ENCODE data around the gene PI4KA. TPM values are rescaled to one million over a fixed set of nuclear protein-coding genes. Genes with fewer than 3 reads are reported as not detected.
"Not testable (repeated sequence)": the region's sequence is repeated elsewhere in the genome, so short reads cannot be mapped to it uniquely, and the experiment has no call there.

The PI4KA gene
- total and polyA plus RNA-seq, 2 of the 13 experiments (the other 11 are each of a cell fraction or from before 2014, with no cell fraction given): 27.4 to 56.4 TPM

DNA sequence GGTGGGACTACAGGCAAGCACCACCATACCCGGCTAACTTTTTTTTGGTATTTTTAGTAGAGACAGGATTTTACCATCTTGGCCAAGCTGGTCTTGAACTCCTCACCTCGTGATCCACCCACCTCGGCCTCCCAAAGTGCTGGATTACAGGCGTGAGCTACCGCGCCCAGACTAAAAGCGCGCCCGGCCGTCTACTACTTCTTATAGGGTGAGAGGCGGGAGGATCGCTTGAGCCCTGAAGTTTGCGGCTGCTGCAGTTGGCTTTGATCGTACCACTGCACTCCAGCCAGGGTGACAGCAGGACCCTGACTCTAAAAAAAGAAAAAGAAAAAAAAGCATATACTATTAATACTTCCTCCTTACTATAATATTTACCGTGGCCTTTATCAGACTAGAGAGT is 158.3 kb downstream of the PI4KA start:
- CTCF ChIA-PET (ENCODE audit: low intra/inter-chr PET ratio, low total read pairs); H4K20me1 ChIP-seq (ENCODE audit: insufficient read depth, low read length); H3K36me3 ChIP-seq (replicated peaks in 1 of 2; ENCODE audit: control insufficient read depth in 1 of 2, insufficient read depth in 2 of 2, low read length in 2 of 2); H3K4me3 ChIP-seq (replicated peaks in 1 of 3; ENCODE audit: insufficient read depth in 1 of 3, low read depth in 2 of 3, low read length in 3 of 3); H3K79me2 ChIP-seq (ENCODE audit: insufficient read depth, low read length); DNase-seq (ENCODE audit: low spot score); POLR2A ChIA-PET; H3K9ac ChIP-seq (ENCODE audit: insufficient read depth, low read depth, low read length); FAIRE-seq; ATAC-seq; in situ Hi-C loops (cut with HindIII; ENCODE audit: extremely low pct_ligation_motif_present, low pct_unique_long_range_greater_than_20kb); BruUV-seq (replicated peaks); H3K9me3 ChIP-seq (ENCODE audit: low read length); H2AFZ ChIP-seq (ENCODE audit: low read length); intact Hi-C loops (cut with micrococcal nuclease; ENCODE audit: unreplicated experiment); H3K27ac ChIP-seq (ENCODE audit: extremely low read length, insufficient read depth, low read length); H3K4me1 ChIP-seq (ENCODE audit: insufficient read depth, low read length); H3K27me3 ChIP-seq (ENCODE audit: control insufficient read depth in 1 of 2, insufficient read depth in 2 of 2, low read length in 2 of 2); H3K4me2 ChIP-seq (ENCODE audit: low read depth, low read length): not testable (repeated sequence)
- WGBS (ENCODE audit: low lambda C conversion rate): 85% methylated on average over 15 of the region's 15 CpGs

DNA sequence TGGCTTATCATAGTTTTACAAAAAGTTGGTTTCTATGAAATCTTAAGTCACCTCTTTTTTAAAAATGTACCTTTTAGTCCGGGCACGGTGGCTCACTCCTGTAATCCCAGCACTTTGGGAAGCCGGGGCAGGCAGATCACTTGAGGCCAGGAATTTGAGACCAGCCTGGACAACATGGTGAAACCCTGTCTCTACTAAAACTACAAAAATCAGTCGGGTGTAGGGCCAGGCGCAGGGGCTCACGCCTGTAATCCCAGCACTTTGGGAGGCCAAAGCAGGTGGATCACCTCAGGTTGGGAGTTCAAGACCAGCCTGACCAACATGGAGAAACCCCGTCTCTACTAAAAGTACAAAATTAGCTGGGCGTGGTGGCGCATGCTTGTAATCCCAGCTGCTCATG is 158.8 kb downstream of the PI4KA start:
- H3K36me3 ChIP-seq (replicated peaks in 1 of 2; ENCODE audit: control insufficient read depth in 1 of 2, insufficient read depth in 2 of 2, low read length in 2 of 2); H3K27ac ChIP-seq (ENCODE audit: extremely low read length, insufficient read depth, low read length); H2AFZ ChIP-seq (ENCODE audit: low read length); FAIRE-seq; H3K9ac ChIP-seq (ENCODE audit: insufficient read depth, low read depth, low read length); H3K4me2 ChIP-seq (ENCODE audit: low read depth, low read length); H3K27me3 ChIP-seq (ENCODE audit: control insufficient read depth in 1 of 2, insufficient read depth in 2 of 2, low read length in 2 of 2); H3K4me1 ChIP-seq (ENCODE audit: insufficient read depth, low read length); POLR2A ChIA-PET; H3K9me3 ChIP-seq (ENCODE audit: low read length); H3K4me3 ChIP-seq (replicated peaks in 1 of 3; ENCODE audit: insufficient read depth in 1 of 3, low read depth in 2 of 3, low read length in 3 of 3); DNase-seq (ENCODE audit: low spot score); H4K20me1 ChIP-seq (ENCODE audit: insufficient read depth, low read length); CTCF ChIA-PET (ENCODE audit: low intra/inter-chr PET ratio, low total read pairs); ATAC-seq; intact Hi-C loops (cut with micrococcal nuclease; ENCODE audit: unreplicated experiment); H3K79me2 ChIP-seq (ENCODE audit: insufficient read depth, low read length); BruUV-seq (replicated peaks): not testable (repeated sequence)
- in situ Hi-C loops (cut with HindIII; ENCODE audit: extremely low pct_ligation_motif_present, low pct_unique_long_range_greater_than_20kb): loop anchor here (10.0 kb wide), 1 partner anchor 85 kb away; no protein-coding TSS in a partner anchor
- WGBS (ENCODE audit: low lambda C conversion rate): 41% methylated on average over 9 of the region's 9 CpGs

DNA sequence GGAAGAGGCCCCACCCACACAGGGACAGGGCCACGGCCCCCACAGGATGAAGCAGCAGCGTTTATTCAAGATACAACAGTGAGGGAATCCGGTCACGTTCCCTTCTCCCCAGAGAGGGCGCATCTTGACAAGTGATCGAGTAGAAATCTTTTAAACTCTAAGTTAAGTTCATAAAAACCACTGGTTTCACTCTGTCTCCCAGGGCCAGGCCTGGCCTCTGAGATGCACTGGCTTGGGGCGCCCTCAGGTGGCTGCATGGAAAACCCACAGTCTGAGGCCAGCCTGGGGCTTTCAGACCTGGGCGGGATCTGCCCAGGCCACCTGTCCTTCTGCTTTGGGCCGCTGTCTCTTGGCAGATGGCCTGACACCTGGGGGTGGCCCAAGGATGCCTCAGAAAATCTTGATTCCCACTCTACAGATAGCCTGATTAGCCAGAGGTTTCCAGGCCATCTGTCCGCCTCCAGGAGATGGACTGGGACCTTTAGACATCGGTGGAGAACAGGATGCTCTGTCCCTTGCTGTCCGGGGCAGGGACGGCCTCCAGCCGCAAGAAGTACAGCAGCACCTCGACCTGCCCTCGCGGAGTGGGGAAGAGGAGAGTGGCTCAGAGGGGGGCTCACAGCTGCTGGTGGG is 161.0 kb downstream of the PI4KA start:
- H3K79me2 ChIP-seq (ENCODE audit: insufficient read depth, low read length); H2AFZ ChIP-seq (ENCODE audit: low read length); H3K27ac ChIP-seq (ENCODE audit: extremely low read length, insufficient read depth, low read length); H3K4me1 ChIP-seq (ENCODE audit: insufficient read depth, low read length); FAIRE-seq; POLR2A ChIA-PET; H3K27me3 ChIP-seq (ENCODE audit: control insufficient read depth in 1 of 2, insufficient read depth in 2 of 2, low read length in 2 of 2); H3K36me3 ChIP-seq (replicated peaks in 1 of 2; ENCODE audit: control insufficient read depth in 1 of 2, insufficient read depth in 2 of 2, low read length in 2 of 2); H4K20me1 ChIP-seq (ENCODE audit: insufficient read depth, low read length); H3K9ac ChIP-seq (ENCODE audit: insufficient read depth, low read depth, low read length); BruUV-seq (replicated peaks); H3K9me3 ChIP-seq (ENCODE audit: low read length): not testable (repeated sequence)
- DNase-seq (ENCODE audit: low spot score): peak; percentile 69
- peak overlapping the region; percentile 49 to 62 (median 50); a peak in 5 of 6 replicates for H3K4me3 ChIP-seq (replicated peaks in 1 of 3; ENCODE audit: insufficient read depth in 1 of 3, low read depth in 2 of 3, low read length in 3 of 3)
- H3K4me2 ChIP-seq (ENCODE audit: low read depth, low read length): peak overlapping the region; percentile 84
- peak; percentile 31 for ATAC-seq
- in situ Hi-C loops (cut with HindIII; ENCODE audit: extremely low pct_ligation_motif_present, low pct_unique_long_range_greater_than_20kb) (loop anchor here (10.0 kb wide), 1 partner anchor 83 kb away; no protein-coding TSS in a partner anchor), intact Hi-C loops (cut with micrococcal nuclease; ENCODE audit: unreplicated experiment) (loop anchor here (1.0 to 2.0 kb wide), 2 partner anchors 91 to 133 kb away; no protein-coding TSS in a partner anchor)
- 0% methylated on average over 1 of the region's 17 CpGs for WGBS (ENCODE audit: low lambda C conversion rate)
- CTCF ChIA-PET (ENCODE audit: low intra/inter-chr PET ratio, low total read pairs): interaction anchor here (1.5 to 1.6 kb wide), 2 partner anchors 91 to 133 kb away, joined by 19 to 33 read pairs; no protein-coding TSS in a partner anchor
- TF ChIP-seq YEATS2 (CRISPR knock-in tag; IDR thresholded peaks at IDR 0.05; ENCODE audit: borderline replicate concordance): peak; percentile 47; the same call in 1 of the 2 replicates
- TF ChIP-seq, protein P1, sequence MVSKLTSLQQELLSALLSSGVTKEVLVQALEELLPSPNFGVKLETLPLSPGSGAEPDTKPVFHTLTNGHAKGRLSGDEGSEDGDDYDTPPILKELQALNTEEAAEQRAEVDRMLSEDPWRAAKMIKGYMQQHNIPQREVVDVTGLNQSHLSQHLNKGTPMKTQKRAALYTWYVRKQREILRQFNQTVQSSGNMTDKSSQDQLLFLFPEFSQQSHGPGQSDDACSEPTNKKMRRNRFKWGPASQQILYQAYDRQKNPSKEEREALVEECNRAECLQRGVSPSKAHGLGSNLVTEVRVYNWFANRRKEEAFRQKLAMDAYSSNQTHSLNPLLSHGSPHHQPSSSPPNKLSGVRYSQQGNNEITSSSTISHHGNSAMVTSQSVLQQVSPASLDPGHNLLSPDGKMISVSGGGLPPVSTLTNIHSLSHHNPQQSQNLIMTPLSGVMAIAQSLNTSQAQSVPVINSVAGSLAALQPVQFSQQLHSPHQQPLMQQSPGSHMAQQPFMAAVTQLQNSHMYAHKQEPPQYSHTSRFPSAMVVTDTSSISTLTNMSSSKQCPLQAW (CRISPR knock-in tag; IDR thresholded peaks at IDR 0.05): peak; percentile 60; the same call in 1 of the 2 replicates
- TF ChIP-seq KDM3A (CRISPR knock-in tag; IDR thresholded peaks at IDR 0.05; ENCODE audit: low read depth): 0 out of 2 replicates have a peak, but pooled peaks have one; percentile 41
- peak; percentile 44; the same call in 1 of the 2 replicates for TF ChIP-seq ERF (CRISPR knock-in tag; IDR thresholded peaks at IDR 0.05)
- TF ChIP-seq RAD21 (CRISPR knock-in tag; IDR thresholded peaks at IDR 0.05): peak; percentile 95
- TF ChIP-seq KDM2A (CRISPR knock-in tag; IDR thresholded peaks at IDR 0.05; ENCODE audit: borderline replicate concordance, low read depth): peak; percentile 41; the same call in 1 of the 2 replicates
- TF ChIP-seq, protein P2, sequence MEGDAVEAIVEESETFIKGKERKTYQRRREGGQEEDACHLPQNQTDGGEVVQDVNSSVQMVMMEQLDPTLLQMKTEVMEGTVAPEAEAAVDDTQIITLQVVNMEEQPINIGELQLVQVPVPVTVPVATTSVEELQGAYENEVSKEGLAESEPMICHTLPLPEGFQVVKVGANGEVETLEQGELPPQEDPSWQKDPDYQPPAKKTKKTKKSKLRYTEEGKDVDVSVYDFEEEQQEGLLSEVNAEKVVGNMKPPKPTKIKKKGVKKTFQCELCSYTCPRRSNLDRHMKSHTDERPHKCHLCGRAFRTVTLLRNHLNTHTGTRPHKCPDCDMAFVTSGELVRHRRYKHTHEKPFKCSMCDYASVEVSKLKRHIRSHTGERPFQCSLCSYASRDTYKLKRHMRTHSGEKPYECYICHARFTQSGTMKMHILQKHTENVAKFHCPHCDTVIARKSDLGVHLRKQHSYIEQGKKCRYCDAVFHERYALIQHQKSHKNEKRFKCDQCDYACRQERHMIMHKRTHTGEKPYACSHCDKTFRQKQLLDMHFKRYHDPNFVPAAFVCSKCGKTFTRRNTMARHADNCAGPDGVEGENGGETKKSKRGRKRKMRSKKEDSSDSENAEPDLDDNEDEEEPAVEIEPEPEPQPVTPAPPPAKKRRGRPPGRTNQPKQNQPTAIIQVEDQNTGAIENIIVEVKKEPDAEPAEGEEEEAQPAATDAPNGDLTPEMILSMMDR (CRISPR knock-in tag; IDR thresholded peaks at IDR 0.05): peak; percentile 90

Measured in HepG2 (cell line).